HG02943 (cell line): ENCODE data around the gene TP63.
"Not testable (repeated sequence)": the region's sequence is repeated elsewhere in the genome, so short reads cannot be mapped to it uniquely, and the experiment has no call there.

Experiments
- ATAC-seq: cut with Tn5 transposase; IDR thresholded peaks from one replicate; pipeline ENCODE4 v1.9.1; 2021; ENCODE audit warnings: mild to moderate bottlenecking, low read depth, moderate library complexity; ENCODE audit not compliant: unreplicated experiment

Gene TP63

DNA sequence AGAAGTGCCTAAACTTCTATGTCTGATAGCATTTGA, at the start of gene TP63:
TP63 (plus strand) TSS at position 17 of the 36 bp plus-strand sequence. CDS start 127 bp downstream, outside the sequence.
- ATAC-seq, result no peak

DNA sequence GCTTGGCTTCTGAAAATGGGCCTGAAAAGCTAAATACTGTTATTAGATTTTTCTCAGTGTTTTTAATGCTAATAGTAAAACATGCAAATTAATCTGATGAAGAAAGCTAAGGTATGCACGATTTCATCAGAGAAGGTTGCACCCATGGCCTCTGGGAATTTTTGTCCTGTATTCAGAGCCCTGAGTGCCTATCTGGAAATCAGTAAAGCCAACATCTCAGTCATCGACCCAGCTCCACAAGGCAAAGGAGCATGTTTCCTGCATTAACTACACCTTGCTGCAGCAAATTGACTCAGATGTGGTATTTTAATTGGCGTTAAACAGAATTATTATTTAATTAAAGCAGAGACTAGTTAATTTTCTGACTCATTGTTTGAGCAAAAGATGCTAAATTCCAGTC, 49.0 kb upstream of the TP63 start:
- no peak for ATAC-seq

DNA sequence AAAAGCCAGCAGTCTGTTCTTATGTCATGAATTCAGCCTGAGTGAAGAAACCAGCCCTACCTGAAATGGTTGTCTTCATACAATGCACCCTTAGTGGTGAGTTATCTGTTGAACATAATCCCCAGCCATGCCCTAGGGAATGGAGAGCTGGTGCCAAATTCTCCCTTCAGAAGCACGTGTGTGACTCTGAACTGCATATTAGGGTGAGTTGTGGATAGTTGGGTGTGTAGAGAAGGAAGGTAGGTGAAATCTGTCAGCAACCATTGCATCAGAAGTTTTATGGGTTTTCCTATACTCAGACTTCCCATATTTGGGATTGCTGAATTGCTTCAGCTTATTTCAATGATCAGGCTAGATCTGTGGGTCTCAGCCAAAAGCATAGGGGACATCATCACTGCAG, 46.5 kb upstream of the TP63 start:
- ATAC-seq, result no peak

DNA sequence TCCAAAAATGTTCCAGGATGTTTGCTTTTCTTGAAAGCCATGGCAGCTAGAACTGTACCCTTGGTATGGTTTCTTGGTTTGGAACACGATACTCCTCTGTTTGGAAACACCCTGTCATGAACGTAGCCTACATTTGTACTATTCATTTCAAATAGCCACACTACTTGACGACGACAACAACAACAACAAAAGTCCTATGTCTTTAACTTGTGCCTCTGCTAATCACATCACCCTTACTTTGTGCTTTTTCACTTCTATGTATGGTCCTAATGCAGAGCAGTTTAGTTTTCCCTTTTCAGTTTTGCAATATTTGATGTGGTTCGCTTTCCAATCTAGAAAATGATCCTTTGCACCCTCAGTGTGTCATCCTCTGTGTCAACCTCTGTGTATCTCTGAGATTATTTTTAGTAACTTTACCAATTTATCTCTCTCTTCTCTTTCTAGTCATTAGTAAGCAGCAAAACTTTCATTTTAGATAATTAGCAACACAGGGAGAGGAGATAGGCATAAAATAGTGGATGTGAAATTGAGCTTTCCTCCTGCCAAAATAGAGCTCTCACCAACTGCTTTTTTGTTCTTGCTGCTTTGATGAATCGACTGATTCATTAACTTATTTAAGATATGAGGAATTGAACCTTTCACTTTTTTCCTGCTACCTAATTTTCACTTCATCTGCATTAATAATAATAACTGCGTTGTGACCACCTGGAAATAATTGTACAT, 44.1 kb upstream of the TP63 start:
- no peak for ATAC-seq

DNA sequence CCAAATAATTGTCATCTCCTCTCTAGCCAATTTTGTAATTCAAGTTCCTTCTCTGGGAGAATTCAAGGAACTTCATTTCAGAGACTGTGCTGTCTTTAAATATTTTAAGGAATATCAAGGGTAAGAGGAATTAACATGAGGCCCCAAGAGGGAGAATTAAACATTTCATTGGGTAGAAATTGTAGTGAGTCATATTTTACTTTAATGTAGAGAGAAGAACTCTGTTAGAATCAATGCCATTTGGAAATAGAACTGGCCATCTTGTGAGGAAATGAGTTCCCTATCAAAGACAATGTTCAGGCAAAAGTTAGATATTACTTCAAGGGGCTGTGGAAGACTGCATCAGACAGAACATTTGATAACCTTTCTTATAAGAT, 43.5 kb upstream of the TP63 start:
- ATAC-seq, result no peak

DNA sequence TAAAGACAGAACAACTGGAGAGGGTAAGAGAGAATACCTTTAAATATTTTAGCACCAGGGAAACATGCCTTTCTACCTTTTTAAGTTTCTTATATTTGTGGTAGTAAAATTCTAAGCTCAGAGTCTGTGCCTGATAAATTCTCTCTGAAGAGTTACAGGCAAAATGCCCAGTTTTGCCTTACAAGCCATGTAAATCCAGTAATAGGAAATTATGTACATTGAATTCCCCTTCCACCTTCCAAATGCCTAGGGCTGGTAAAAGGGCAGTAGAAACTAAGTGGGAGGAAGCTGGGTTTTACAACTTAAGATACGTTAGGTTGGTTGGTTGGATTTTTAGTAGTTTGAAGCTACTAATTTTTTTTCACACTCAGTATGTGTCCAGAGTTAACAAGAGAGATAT, 43.1 kb upstream of the TP63 start:
- ATAC-seq, result no peak

DNA sequence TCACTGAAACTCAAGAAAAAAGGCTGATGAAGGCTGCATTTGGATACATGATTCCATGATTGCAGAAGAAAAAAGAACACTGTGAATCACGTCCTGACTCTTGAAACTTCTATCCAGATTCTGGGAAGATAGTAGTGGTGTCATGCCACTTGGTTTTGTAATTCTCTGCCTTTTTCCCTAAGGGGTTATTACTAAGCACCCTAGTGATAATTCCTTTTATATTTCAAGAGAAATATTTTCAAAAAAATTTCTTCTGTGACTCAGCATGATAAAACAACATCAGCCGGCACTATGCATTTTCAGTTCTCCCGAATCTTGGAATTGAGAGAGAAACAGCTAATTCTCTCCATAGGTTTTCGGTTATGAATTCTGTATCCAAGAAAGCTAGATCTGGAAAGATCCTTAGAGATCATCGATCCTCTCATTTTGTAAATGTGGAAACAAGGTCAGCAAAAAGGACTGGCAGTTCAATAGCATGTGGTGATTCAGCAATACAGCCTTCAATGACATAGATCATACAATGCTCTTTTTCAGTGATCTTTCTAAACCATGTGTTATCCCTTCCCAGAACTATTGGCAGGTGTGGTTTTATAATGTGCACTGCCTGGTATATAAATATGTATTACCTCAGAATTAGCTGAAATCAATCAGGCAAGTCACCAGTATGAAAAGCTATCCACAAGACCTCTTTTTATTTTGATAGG, 42.6 kb upstream of the TP63 start:
- ATAC-seq, result no peak

DNA sequence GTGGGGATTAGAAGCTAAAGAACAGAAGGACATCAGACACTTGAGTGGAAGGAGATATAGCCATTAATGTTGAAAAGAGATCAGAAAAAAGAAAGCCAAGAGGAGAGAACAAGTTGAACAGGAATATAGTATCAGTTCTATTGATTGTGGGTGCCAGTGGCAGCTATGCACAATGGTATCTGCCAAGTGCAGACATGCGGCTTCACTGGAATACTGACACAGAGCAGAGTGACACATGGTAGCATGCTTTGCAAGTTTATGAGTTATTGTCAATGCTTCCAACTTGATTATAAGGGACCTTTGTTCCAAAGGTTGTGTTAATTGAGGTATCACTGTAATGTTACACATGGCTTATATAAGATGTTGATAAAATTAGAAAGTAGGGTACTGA, 42.0 kb upstream of the TP63 start:
- ATAC-seq, result no peak

DNA sequence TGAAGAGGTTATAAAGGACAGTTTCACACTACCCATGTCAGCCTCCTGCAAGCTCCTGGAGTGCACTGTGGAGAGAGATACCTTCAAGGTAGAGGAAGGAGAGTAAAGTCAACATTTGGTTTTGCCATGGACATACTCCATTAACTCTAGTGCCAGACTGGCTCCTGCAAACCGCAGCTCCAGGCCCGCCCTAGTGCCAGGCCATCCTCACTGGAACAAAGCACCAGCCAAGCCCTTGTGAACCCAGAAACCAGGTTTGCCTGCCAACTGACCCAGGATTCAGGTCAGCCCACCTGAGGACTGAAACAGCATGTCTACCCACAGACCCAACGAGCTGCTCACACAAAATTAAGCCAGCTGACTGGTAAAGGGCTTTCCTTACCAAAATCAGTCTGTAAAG, 41.0 kb upstream of the TP63 start:
- no peak for ATAC-seq

DNA sequence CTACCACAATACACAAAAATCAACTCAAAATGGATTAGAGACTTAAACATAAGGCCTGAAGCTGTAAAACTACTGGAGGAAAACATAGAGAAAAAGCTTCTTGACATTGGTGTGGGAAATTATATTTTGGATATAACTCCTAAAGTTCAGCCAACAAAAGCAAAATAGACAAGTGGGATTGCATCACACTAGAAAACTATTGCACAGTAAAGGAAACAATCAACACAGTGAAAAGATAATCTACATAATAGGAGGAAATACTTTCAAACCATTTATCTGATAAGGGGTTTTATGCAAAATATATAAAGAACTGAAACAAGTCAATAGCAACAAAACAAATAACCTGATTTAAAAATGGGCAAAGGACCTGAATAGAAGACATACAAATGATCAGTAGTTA, 37.6 kb upstream of the TP63 start:
- no peak for ATAC-seq

DNA sequence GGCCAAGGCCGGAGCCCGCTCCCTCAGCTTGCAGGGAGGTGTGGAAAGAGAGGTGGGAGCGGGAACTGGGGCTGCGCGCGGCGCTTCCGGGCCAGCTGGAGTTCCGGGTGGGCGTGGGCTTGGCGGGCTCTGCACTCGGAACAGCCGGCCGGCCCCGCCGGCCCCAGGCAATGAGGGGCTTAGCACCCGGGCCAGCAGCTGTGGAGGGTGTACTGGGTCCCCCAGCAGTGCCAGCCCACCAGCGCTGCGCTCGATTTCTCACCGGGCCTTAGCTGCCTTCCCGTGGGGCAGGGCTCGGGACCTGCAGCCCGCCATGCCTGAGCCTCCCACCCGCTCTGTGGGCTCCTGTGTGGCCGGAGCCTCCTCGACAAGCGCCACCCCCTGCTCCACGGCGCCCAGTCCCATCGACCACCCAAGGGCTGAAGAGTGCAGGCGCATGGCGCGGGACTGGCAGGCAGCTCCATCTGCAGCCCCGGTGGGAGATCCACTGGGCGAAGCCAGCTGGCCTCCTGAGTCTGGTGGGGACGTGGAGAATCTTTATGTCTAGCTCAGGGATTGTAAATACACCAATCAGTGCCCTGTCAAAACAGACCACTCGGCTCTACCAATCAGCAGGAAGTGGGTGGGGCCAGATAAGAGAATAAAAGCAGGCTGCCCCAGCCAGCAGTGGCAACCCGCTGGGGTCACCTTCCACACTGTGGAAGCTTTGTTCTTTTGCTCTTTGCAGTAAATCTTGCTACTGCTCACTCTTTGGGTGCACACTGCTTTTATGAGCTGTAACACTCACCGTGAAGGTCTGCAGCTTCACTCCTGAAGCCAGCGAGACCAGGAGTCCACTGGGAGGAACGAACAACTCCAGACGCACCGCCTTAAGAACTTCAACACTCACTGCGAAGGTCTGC, 34.9 kb upstream of the TP63 start:
- ATAC-seq, result not testable (repeated sequence)

DNA sequence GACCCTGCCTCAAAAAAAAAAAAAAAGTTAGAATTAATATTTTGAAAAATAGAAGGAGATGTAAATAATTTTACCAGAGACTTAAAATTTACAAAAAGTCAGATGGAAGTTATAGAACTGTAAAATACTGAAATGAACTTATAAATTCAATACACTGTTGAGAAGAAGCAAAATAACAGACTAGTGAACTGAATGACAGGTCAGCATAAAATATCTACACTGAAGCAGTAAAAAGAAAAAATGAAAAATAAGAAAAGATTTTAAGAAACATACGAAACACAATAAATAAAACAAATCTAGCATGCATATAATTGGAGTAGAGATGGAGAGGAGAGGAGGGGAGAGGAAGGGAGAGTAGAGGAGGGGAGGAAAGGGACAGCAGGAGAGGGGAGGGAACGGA, 33.3 kb upstream of the TP63 start:
- ATAC-seq, result no peak

DNA sequence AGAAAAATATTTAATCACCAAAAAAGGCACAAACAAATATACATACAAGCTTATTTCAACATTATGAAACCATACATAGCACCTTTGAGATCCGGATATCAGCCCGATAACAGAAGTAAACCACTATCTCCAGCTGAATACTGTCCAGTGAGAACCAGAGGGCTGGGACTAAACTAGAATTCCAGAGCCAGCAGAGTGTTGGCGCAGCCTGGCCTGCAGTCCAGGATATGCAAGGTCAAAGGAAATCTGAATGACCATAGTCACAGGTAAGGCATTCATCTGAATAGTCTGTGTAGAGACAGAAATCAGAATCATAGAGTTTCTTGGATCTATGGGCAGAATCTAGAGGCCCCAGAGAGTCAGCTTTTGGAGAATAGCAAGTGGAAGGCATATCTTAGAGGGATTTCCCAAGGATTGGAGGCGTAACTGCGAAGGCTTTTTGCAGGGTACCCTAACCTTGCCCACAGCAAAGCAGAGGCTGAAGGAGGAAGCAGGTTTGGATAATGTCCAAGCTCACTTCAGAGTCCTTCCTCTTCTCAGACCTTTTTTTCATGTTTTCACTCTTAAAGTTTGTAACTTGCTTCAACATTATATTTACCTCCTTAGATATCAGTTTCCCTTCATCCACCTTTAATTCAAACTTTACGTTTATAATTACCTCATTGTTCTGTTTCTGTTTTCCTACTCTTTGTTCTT, 32.5 kb upstream of the TP63 start:
- ATAC-seq, result no peak

DNA sequence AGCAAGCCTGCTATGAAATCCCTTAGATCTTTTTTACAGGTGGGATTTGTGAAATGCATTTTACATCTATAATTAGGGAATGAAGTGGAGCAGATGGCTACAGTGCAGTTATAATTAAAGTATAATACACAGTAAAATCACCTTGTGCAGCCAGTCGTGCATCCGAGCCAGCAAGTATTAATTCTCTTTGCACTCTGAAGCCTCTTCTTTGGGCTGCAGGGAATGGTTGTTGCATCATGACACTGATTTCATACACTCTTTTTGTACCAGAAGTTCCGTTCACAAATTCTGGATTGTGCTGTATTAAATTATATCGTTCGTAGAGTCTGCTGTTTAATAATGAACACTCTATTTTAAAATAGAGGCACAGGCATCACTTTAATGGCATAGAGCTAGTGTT, 28.7 kb upstream of the TP63 start:
- ATAC-seq, result no peak

DNA sequence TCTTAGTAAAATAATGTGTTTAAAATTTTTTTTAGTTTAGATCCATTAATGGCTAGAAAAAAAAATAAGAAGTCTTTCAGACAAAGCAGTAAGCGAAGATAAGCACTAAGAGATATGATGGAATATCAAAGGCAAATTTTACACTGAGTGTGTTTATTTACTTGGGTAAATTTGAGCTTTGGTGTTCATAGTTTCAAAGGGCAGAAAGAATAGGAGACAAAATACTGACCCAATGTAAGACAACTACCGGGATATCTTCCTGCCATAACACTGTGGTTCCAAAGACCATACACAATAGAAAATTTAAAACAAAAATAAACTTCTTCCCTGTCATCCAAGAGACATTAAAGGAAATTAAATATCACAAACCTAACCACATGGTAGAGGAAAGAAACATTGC, 25.5 kb upstream of the TP63 start:
- no peak for ATAC-seq

DNA sequence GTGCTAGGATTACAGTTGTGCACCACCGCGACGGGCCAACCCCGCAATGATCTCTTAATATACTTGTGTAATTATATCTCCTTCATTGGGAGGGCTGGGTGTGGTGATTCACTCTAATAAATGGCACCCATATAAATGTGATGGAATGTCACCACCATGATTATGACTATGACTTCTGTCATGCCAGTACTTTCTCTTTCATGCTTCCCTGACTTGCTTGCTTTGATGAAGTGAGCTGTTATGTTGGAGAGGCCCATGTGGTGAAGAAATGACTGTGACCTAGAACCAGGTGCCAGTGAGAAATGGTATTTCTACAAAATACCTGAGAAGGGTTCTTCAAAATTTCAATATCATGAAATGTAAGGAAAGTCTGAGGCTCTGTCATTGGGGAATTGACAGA, 24.4 kb upstream of the TP63 start:
- ATAC-seq, result no peak

DNA sequence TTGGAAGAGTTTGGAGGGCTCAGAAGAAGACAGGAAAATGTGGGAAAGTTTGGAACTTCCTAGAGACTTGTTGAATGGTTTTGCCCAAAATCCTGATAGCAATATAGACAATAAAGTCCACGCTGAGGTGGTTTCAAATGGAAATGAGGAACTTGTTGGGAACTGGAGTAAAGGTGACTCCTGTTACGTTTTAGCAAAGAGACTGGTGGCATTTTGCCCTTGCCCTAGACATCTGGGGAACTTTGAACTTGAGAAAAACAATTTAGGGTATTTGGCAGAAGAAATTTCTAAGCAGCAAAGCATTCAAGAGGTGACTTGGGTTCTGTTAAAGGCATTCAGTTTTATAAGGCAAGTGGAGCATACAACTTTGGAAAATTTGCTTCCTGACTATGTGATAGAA, 18.5 kb upstream of the TP63 start:
- not testable (repeated sequence) for ATAC-seq

DNA sequence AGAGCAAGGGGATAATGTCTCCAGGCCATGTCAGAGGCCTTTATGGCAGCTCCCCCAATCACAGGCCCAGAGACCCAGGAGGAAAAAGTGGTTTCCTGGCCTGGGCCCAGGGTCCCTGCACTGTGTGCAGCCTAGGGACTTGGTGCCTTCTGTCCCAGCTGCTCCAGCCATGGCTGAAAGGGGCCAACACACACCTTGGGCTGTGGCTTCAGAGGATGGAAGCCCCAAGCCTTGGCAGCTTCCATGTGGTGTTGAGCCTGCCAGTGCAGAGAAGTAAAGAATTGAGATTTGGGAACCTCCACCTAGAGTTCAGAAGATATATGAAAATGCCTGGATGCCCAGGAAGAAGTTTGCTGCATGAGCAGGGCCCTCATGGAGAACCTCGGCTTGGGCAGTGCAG, 18.1 kb upstream of the TP63 start:
- no peak for ATAC-seq

DNA sequence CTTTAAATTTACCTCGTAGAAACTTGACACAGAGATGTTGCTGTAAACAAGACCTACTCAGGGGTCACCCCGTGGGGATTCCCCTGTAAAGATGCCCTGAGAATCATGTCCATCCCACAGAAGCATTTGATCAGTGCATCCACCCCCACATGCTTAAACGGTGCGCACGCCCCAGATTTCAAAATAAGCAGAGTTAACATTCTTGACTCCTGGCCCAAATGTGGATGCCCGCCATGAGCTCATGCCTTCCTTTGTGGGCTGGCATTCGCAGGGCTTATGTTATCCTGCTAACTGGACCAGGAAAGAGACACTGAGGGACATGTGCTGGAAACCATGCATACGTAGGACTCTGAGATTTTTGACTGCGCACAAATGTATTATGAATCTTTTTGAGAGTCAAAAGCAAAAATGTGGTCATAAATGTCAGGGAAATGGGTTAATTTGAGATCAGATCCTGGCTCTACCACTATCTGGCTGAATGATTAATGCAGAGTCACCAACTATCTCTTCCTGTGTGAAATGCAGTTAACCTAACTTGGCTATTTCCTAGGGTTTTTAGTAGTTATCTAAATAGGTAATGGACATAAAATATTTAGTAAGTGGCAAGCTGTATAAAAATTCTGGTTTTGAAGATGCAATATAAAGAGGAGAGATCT, 9.1 kb upstream of the TP63 start:
- no peak for ATAC-seq

DNA sequence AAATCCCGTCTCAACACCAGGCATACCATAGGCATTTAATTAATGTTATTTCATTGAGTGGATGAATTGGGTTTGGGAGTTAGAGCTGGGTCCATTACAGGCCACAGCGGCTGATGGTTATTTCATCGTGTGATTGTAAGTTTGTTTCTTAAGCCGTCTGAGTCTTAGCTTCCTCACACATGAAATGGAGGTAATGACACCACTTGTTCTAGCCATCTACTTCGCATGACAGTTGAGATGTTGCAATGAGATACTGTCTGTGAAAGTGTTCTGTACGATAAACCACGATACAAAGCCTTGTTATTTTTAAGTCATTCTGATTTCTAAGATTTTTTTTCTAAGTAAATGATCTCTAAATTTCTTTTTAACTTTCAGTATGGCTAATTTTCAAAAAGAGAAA, 8.6 kb upstream of the TP63 start:
- no peak for ATAC-seq

DNA sequence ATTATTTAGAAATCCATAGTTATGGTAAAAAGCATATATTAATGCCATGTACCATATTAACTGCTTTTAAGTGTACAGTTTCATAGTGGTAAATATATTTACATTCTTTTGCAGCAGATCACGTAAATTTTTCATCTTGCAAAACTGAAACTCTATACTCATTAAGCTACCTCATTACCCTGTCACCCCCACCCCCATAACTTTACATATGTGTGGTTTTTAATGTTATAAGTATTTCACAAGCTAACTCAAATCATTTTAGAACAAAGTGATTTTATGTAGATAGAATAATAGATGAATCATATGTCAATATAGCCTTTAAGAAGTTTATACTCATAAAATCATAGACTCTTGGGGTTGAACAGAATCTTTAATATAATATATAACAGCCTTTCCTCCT, 7.1 kb upstream of the TP63 start:
- no peak for ATAC-seq
